Measurements from ENCODE around the gene CUX1. TPM values are rescaled to one million over a fixed set of nuclear protein-coding genes. Genes with fewer than 3 reads are reported as not detected.

Gene CUX1
- total and polyA plus RNA-seq, 2 of the 13 experiments (the other 11 are each of a cell fraction or from before 2014, with no cell fraction given), result 13.7 to 14.9 TPM

GRCh38 chr7:102024769-102025391 lies 207.5 kb downstream of the CUX1 start (continued):
- TF ChIP-seq HDAC6 (IDR thresholded peaks at IDR 0.05; ENCODE audit: low read depth, low read length) (no peak), STAT5B (CRISPR knock-in tag; IDR thresholded peaks at IDR 0.05) (no peak), ZFY (CRISPR knock-in tag; IDR thresholded peaks at IDR 0.05) (peak; percentile 57; the same call in 1 of the 2 replicates), TEF (CRISPR knock-in tag; IDR thresholded peaks at IDR 0.05) (no peak), CBX1 (IDR thresholded peaks at IDR 0.05; ENCODE audit: low read depth) (no peak), ZNF121 (CRISPR knock-in tag; IDR thresholded peaks at IDR 0.05) (no peak), HDAC2 (CRISPR knock-in tag; IDR thresholded peaks at IDR 0.05) (peak; percentile 70), DBP (CRISPR knock-in tag; IDR thresholded peaks at IDR 0.05; ENCODE audit: not compliant biosample characterization) (no peak), HIC2 (CRISPR knock-in tag; IDR thresholded peaks at IDR 0.05; ENCODE audit: low read depth) (no peak), ZNF878 (CRISPR knock-in tag; IDR thresholded peaks at IDR 0.05) (peak; percentile 83), ZNF34 (CRISPR knock-in tag; IDR thresholded peaks at IDR 0.05; ENCODE audit: borderline replicate concordance) (no peak), ZKSCAN5 (CRISPR knock-in tag; IDR thresholded peaks at IDR 0.05) (no peak), SOX5 (CRISPR knock-in tag; IDR thresholded peaks at IDR 0.05; ENCODE audit: borderline replicate concordance) (peak; percentile 83), DMAP1 (CRISPR knock-in tag; IDR thresholded peaks at IDR 0.05) (peak; percentile 78), EP300 (IDR thresholded peaks at IDR 0.05; ENCODE audit: low read depth in 2 of 2, low read length in 2 of 2) (peak in 1 of 2 experiments; percentile 67; a peak in 1 of 4 replicates), EP300 (CRISPR knock-in tag; IDR thresholded peaks at IDR 0.05; ENCODE audit: borderline replicate concordance) (peak; percentile 76), ZNF33B (CRISPR knock-in tag; IDR thresholded peaks at IDR 0.05) (no peak), JDP2 (CRISPR knock-in tag; IDR thresholded peaks at IDR 0.05; ENCODE audit: borderline replicate concordance) (no peak), AGO2 (optimal IDR thresholded peaks at IDR 0.05; ENCODE audit: low read depth, low read length) (no peak), MLX (CRISPR knock-in tag; IDR thresholded peaks at IDR 0.05) (peak; percentile 85), SIN3B (IDR thresholded peaks at IDR 0.05; ENCODE audit: low read length) (no peak), PAX8 (CRISPR knock-in tag; IDR thresholded peaks at IDR 0.05; ENCODE audit: borderline replicate concordance) (no peak), ZSCAN9 (CRISPR knock-in tag; IDR thresholded peaks at IDR 0.05; ENCODE audit: borderline replicate concordance) (no peak), ZBTB14 (CRISPR knock-in tag; IDR thresholded peaks at IDR 0.05) (no peak), CENPBD1 (CRISPR knock-in tag; IDR thresholded peaks at IDR 0.05; ENCODE audit: borderline replicate concordance, low read depth) (no peak), PPARG (CRISPR knock-in tag; conservative IDR thresholded peaks at IDR 0.05) (peak; percentile 63), ETV6 (CRISPR knock-in tag; conservative IDR thresholded peaks at IDR 0.05) (no peak), STAG1 (CRISPR knock-in tag; IDR thresholded peaks at IDR 0.05) (peak; percentile 36)
